Measurements from ENCODE around the gene TUFT1. TPM values are rescaled to one million over a fixed set of nuclear protein-coding genes. Genes with fewer than 3 reads are reported as not detected.

Gene TUFT1
- total RNA-seq, 2 experiments from 2014 or later: 7.2 to 9.6 TPM

- H3K36me3 Mint-ChIP-seq (ENCODE audit: low read depth): no peaks in the 10 kb centered on the region
- H3K9me3 ChIP-seq (ENCODE audit: control insufficient read depth in 1 of 2, insufficient read depth in 1 of 2, low read length in 2 of 2): no peaks in the 10 kb centered on the region
- H3K4me1 ChIP-seq (ENCODE audit: insufficient read depth, low read length): peaks cover 19% of the 10 kb centered on the region
- H3K4me3 ChIP-seq (ENCODE audit: low read length): no peak overlapping the region
- no peak overlapping the region for H3K27ac ChIP-seq (ENCODE audit: low read depth in 1 of 2, low read length in 2 of 2)
- H3K9me3 Mint-ChIP-seq: no peaks in the 10 kb centered on the region
- no peak overlapping the region for H3K4me3 Mint-ChIP-seq
- ATAC-seq (ENCODE audit: poor library complexity) (no peak), DNase-seq (no peak)
- ChIA-PET CTCF (interaction anchor here (1.4 kb wide), 1 partner anchor 48 kb away, joined by 3 read pairs; no protein-coding TSS in a partner anchor), POLR2A (no interaction called here)
- intact Hi-C loops (cut with DNase I, micrococcal nuclease): no loop called here
- no peaks in the 10 kb centered on the region for H3K27me3 ChIP-seq (ENCODE audit: control insufficient read depth in 1 of 2, insufficient read depth in 2 of 2, low read length in 2 of 2)
- H3K27ac Mint-ChIP-seq: no peak overlapping the region
- TF ChIP-seq CTCF (IDR thresholded peaks at IDR 0.05): no peak
- no peaks in the 10 kb centered on the region for H3K36me3 ChIP-seq (ENCODE audit: insufficient read depth, low read length)
- no peaks in the 10 kb centered on the region for H3K27me3 Mint-ChIP-seq
- H3K4me1 Mint-ChIP-seq (ENCODE audit: low read depth): peaks cover 18% of the 10 kb centered on the region
Observed at GRCh38 chr1:151546011-151546925, 6.2 kb downstream of the TUFT1 start.

- no peaks in the 10 kb centered on the region for H3K36me3 Mint-ChIP-seq (ENCODE audit: low read depth)
- Histone ChIP-seq H3K27me3 (ENCODE audit: control insufficient read depth in 1 of 2, insufficient read depth in 2 of 2, low read length in 2 of 2) (no peaks in the 10 kb centered on the region), H3K9me3 (ENCODE audit: control insufficient read depth in 1 of 2, insufficient read depth in 1 of 2, low read length in 2 of 2) (no peaks in the 10 kb centered on the region), H3K4me1 (ENCODE audit: insufficient read depth, low read length) (peaks cover 11% of the 10 kb centered on the region), H3K4me3 (ENCODE audit: low read length) (no peak overlapping the region), H3K27ac (ENCODE audit: low read depth in 1 of 2, low read length in 2 of 2) (no peak overlapping the region), H3K36me3 (ENCODE audit: insufficient read depth, low read length) (no peaks in the 10 kb centered on the region)
- H3K4me3 Mint-ChIP-seq: no peak overlapping the region
- ATAC-seq (ENCODE audit: poor library complexity) (no peak), DNase-seq (no peak)
- H3K27ac Mint-ChIP-seq: no peak overlapping the region
- H3K27me3 Mint-ChIP-seq: no peaks in the 10 kb centered on the region
- peaks cover 10% of the 10 kb centered on the region for H3K4me1 Mint-ChIP-seq (ENCODE audit: low read depth)
- no peaks in the 10 kb centered on the region for H3K9me3 Mint-ChIP-seq
- TF ChIP-seq CTCF (IDR thresholded peaks at IDR 0.05): no peak
- CTCF ChIA-PET: no interaction called here
- intact Hi-C loops (cut with DNase I, micrococcal nuclease): no loop called here
- POLR2A ChIA-PET: interaction anchor here (0.5 kb wide), 1 partner anchor 141 kb away, joined by 3 read pairs; no protein-coding TSS in a partner anchor
Observed at GRCh38 chr1:151547119-151547899, 7.2 kb downstream of the TUFT1 start.

- no peaks in the 10 kb centered on the region for H3K27me3 Mint-ChIP-seq
- Histone ChIP-seq H3K4me1 (ENCODE audit: insufficient read depth, low read length) (peaks cover 11% of the 10 kb centered on the region), H3K27ac (ENCODE audit: low read depth in 1 of 2, low read length in 2 of 2) (no peak overlapping the region), H3K36me3 (ENCODE audit: insufficient read depth, low read length) (no peaks in the 10 kb centered on the region), H3K4me3 (ENCODE audit: low read length) (no peak overlapping the region), H3K9me3 (ENCODE audit: control insufficient read depth in 1 of 2, insufficient read depth in 1 of 2, low read length in 2 of 2) (no peaks in the 10 kb centered on the region), H3K27me3 (ENCODE audit: control insufficient read depth in 1 of 2, insufficient read depth in 2 of 2, low read length in 2 of 2) (no peaks in the 10 kb centered on the region)
- H3K36me3 Mint-ChIP-seq (ENCODE audit: low read depth): no peaks in the 10 kb centered on the region
- no peak for TF ChIP-seq CTCF (IDR thresholded peaks at IDR 0.05)
- no peak overlapping the region for H3K4me3 Mint-ChIP-seq
- H3K9me3 Mint-ChIP-seq: no peaks in the 10 kb centered on the region
- ChIA-PET CTCF (no interaction called here), POLR2A (no interaction called here)
- ATAC-seq (ENCODE audit: poor library complexity) (no peak), DNase-seq (no peak)
- intact Hi-C loops (cut with DNase I, micrococcal nuclease): no loop called here
- H3K4me1 Mint-ChIP-seq (ENCODE audit: low read depth): peaks cover 10% of the 10 kb centered on the region
- no peak overlapping the region for H3K27ac Mint-ChIP-seq
Observed at GRCh38 chr1:151547900-151548230, 7.8 kb downstream of the TUFT1 start.
